Measurements from ENCODE around the gene TNFRSF18.
"Not testable (repeated sequence)": the region's sequence is repeated elsewhere in the genome, so short reads cannot be mapped to it uniquely, and the experiment has no call there.

TNFRSF18 gene

DNA sequence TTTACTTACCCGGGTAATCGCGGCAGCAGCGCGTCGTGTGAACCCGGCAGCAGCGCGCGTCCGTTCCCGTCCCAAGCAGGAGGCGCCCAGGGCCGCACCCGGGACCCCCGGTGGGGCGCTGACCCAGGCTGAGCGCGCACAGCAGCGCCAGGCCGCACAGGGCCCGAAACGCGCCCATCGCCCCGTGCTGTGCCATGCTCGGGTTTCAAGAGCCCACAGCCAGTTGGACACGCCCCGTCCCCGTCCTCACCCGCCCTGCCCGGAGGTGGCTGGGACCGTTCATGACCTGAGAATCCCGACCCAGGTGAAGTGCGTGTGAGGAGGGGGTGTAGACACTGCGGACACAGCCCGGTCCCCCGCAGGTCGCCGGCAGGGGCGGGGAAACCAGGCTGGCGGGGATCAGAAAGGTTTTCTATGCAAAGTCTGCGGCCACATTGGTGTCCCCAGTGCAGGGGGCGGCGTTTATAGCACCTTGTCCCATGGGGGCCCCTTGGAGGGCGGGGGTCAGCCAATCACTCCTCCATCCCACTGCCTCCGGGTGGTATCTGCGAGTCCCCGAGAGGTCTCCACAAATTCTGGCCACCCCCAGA, at the start of gene TNFRSF18:
Gene TNFRSF18, minus strand, starts transcription at position 217 of the 590 bp plus-strand sequence. Its CDS starts 21 bp downstream, at position 196.
- no peak for DNase-seq

- DNase-seq, result no peak
Measured at GRCh38 chr1:1255611-1256010, 49.2 kb upstream of the TNFRSF18 start.

DNA sequence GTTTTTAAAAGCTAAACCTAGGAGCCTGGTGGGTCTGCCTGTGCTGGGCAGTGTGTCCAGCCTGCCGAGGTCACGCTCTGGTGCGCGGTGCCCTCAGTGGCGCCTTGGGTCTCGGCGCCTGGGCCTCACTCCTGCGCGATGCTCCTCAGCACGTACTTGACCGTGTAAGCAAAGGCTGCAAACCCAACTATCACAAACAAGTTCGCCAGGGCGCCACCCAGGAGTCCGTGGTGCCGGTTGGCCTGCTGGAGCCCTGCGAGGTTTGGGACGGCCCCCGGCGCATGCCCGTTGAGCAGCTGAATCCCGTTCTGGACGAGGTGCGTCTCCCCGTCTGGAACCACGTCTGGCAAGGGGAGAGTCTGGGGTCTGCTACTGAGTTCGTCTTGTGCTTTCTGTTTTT, 48.7 kb upstream of the TNFRSF18 start:
- DNase-seq, result no peak

DNA sequence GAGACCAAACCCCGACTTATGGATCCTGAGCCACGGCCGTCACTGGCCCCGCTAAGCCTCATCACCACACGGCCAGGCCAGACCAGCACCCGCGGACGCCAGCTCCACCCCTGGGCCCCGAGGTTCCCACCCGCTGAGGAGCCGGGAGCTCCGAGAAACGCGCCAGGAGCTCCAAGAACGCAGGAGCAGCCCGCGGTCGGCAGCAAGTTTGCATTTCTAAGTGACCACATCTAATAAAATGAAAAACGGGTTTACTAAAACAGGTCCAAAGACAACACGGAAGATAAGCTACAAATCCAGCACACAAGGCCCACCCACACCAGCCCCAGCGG, 48.2 kb upstream of the TNFRSF18 start:
- no peak for DNase-seq

- DNase-seq, result no peak
Measured at GRCh38 chr1:1253972-1254666, 47.7 kb upstream of the TNFRSF18 start.

DNA sequence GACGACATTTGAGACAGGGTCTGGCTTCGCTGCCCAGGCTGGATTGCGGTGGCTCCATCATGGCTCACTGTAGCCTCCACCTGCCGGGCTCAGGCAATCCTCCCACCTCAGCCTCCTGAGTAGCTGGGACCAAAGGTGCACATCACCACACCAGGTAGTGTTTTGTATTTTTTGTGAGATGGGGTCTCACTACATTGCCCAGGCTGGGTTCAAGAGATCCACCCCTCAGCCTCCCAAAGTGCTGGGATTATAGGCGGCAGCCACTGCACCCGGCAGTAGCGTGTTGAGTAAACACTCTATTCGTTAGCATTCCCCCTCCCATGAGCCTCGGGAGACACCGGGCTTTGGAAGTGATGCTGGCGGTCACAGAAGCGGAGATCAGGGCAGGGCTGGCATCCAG, 46.9 kb upstream of the TNFRSF18 start:
- no peak for DNase-seq

DNA sequence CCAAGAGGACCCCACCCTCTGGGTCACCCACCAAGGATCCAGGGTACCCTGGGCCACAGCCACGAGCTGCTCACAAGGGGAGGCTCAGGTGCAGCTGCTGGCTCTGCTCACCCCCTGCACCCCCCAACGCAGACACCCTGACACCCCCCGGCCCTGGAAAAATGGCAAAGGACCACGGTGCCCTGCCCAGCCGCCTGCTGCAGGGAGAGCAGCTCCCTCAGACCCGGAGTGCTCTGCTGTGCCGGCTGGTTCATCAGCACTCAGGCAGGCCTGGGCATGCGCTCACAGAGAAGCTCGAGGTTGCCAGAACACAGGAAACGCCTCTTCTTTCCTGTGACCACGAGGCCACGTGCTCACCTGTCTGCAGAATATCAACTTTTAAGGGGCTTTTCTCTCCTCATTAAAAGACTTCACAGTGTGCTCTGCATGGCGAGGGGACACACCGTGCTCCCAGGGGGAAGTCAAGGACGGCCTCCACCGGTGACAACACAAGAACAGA, 44.4 kb upstream of the TNFRSF18 start:
- no peak for DNase-seq

- not testable (repeated sequence) for DNase-seq
Measured at GRCh38 chr1:1248009-1248913, 41.9 kb upstream of the TNFRSF18 start.

- DNase-seq, result no peak
Measured at GRCh38 chr1:1247341-1247913, 41.0 kb upstream of the TNFRSF18 start.

GRCh38 chr1:1246577-1247340, 40.4 kb upstream of the TNFRSF18 start, which contains the start of gene C1QTNF12:
TSS of gene C1QTNF12 (minus strand) at chr1:1246722. CDS start at chr1:1246690, 32 bp downstream.
- DNase-seq, result no peak

DNA sequence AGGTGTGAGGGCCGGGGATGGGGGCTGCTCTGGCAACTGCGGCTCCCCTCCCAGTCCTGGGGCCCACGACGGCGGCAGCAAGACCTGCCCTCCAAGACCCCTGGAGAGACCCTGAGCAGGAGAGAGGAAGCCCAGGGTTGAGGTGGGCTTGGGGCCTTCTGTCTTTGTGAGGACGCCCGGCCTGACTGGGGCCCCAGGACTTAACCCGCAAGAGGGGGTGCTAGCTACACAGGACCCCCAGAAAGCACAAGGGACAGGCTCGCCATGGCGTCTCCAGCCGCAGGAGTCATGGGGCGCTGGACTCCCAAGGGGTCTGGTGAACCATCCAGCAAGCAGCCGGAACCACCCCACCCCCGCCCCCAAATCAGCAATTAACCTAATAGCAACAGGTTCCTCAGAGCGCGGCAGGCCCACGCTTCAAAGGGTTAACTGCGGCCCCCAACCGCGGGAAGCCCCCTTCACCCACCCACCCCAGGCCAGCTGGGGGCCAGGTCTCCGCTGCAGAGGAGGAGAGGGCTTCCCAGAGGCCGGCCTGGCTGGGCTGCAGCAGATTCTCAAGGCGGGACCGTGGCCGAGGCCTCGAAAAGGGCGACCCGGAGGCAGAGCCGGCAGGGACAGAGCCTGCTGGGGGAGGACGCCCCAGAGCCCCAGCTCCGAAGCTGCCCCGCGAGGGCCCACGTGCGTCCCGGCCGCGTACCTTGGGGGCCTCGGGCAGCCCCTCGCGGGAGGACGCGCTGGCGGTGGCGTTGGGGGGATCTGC, 39.6 kb upstream of the TNFRSF18 start:
- no peak for DNase-seq

DNA sequence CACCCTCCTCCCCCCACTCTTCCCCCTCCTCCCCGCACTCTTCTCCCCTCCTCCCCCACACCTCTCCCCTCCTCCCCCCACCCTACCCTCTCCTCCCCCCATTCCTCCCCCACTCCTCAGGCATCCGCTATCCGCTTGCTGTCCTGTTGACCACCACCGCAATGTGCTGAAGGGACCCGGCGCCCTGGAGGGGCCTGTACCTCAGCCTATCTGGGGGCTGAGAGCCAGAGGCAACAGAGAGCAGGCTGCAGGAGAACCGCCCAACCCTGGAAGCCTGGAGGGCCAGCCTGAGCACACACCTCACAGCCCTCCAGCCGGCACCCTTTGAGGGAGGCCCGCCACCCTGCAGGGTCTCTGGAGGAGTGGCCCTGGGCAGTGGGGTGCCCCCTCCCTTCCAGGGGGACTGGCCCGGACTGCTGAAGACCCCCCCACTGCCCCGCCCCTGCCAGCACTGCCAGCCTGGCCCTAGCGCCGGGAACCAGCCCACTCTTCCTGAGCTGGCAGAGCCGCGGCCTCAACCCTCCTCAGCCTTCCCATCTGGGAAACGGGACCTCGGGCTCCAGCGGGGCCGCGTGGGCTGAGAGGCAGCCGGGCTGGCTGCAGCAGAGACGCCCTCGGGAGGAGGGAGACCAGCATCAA, 38.9 kb upstream of the TNFRSF18 start:
- DNase-seq, result no peak

- no peak for DNase-seq
Measured at GRCh38 chr1:1244192-1244811, 37.9 kb upstream of the TNFRSF18 start.

DNA sequence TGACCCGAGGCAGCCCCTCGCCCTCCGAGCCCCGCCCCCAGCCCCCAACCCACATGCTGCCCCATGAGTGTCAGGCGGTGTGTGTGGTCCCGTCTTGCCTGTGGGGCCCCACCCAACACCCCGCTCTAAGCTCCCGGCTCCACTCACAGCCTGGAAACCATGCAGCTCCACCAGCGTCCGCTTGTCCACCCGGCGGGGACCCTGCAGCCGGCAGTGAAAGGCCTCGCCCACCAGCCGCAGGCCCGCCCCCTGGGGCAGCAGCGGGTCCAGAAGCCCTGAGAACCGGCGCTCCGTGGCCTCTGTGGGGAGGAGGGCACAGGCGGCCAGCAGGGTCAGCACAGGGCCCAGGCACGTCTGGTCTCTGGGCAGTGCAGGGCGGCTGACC, 37.4 kb upstream of the TNFRSF18 start:
- DNase-seq, result no peak

GRCh38 chr1:1243266-1243660, 36.9 kb upstream of the TNFRSF18 start:
- DNase-seq, result no peak

- DNase-seq, result no peak
Measured at GRCh38 chr1:1242461-1243265, 36.3 kb upstream of the TNFRSF18 start.

DNA sequence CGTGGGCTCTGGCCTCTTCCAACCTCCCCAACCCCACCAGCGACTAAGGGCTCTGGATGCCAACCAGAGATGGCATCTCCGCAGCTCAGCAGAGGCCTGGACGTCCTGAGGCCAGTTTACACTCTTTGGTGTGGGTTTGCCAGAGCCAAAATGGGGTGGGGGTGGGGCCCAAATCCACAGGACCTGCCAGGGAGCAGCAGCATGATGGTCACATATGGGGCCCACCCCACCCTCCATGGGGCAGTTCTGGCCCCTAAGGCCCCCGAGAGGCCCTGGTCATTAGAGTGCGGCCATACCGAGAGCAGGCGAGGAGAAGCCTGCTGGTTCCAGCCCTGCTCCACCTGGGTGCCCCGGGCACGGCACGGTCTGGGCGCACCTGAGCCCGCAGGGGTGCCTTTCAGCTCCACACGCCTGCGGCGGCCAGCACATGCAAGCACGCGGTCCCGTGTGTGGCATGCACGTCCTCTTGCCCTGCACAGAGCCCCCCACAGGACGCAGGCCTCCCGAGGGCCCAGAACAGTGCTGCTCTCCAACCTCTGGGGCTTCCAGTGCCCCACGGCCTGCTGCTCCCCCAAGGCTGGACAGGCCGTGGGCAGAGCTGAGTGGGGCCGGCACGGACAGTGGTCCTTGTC, 35.3 kb upstream of the TNFRSF18 start:
- no peak for DNase-seq

- DNase-seq, result no peak
Measured at GRCh38 chr1:1240822-1241587, 34.6 kb upstream of the TNFRSF18 start.

DNA sequence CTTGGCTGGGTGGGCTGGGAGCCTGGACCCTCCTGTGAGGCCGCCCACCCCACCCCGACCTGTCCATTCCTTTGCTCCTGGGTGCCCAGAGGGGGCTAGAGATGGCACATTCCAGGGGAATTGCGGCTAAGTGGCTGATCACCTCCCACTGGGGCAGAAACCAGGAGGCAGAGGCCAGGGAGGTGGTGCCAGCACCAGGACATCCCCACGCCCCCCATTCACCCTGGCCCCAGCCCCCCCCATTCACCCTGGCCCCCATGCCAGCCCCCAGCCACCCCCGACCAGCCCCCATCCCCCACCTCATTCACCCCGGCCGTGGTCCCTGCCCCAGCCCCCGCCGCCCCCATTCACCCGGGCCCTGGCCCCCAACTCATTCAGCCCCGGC, 33.9 kb upstream of the TNFRSF18 start:
- DNase-seq, result no peak
